ENCODE data around the gene KIF24. TPM values are rescaled to one million over a fixed set of nuclear protein-coding genes. Genes with fewer than 3 reads are reported as not detected.

KIF24 gene
- total RNA-seq, 2 experiments from 2014 or later = 13.9 to 19.4 TPM

DNA sequence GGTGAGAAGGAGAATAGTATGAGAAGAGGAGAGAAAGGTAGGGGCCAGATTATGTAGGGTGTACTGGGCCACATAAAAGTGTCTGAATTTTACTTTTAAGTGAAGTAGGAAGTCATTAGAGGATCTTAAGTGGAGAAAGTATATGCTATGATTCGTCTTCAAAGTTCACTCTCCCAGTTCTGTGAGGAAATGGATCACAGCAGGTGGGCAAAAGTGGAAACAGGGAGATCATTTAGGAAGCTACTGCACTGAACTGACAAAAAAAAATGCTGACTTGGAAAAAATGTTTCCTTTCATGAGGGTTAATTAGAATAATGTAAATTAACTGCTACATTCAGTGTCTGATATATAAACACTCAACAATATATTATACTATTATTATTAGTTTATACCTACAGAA lies 2.4 kb downstream of the KIF24 start:
- no TSS peak for BruUV-seq (replicated peaks)
- Histone ChIP-seq H3K4me2 (ENCODE audit: low read length) (peak overlapping the region; percentile 96), H3K27ac (ENCODE audit: low read depth, low read length, poor library complexity, severe bottlenecking) (no peak overlapping the region), H4K20me1 (ENCODE audit: insufficient read depth, low read length) (0 out of 2 replicates have a peak, but pooled peaks cover 3% of the 10 kb centered on the region), H2AFZ (ENCODE audit: low read length) (no peak overlapping the region), H3K9me3 (ENCODE audit: low read length) (no peaks in the 10 kb centered on the region), H3K9me2 (ENCODE audit: insufficient read depth, low read length) (no peaks in the 10 kb centered on the region), H3K36me3 (ENCODE audit: insufficient read depth, low read length) (no peaks in the 10 kb centered on the region), H3K4me1 (ENCODE audit: insufficient read depth, low read length, poor library complexity, severe bottlenecking) (peaks cover 48% of the 10 kb centered on the region), H3K79me2 (ENCODE audit: insufficient read depth, low read depth, low read length) (peaks cover 67% of the 10 kb centered on the region), H3K4me3 (ENCODE audit: low read depth, low read length, poor library complexity, severe bottlenecking) (no peak overlapping the region)
- ChIA-PET POLR2A (no interaction called here), CTCF (ENCODE audit: unreplicated experiment) (no interaction called here)
- DNase-seq (ENCODE audit: low spot score) = no peak
- intact Hi-C loops (cut with micrococcal nuclease; ENCODE audit: unreplicated experiment) = no loop called here
- TF ChIP-seq CTCF (conservative IDR thresholded peaks at IDR 0.05; ENCODE audit: low read length) = no peak
- no peak for TF ChIP-seq EZH2phosphoT487 (IDR thresholded peaks at IDR 0.05; ENCODE audit: borderline replicate concordance, low read depth, low read length)

DNA sequence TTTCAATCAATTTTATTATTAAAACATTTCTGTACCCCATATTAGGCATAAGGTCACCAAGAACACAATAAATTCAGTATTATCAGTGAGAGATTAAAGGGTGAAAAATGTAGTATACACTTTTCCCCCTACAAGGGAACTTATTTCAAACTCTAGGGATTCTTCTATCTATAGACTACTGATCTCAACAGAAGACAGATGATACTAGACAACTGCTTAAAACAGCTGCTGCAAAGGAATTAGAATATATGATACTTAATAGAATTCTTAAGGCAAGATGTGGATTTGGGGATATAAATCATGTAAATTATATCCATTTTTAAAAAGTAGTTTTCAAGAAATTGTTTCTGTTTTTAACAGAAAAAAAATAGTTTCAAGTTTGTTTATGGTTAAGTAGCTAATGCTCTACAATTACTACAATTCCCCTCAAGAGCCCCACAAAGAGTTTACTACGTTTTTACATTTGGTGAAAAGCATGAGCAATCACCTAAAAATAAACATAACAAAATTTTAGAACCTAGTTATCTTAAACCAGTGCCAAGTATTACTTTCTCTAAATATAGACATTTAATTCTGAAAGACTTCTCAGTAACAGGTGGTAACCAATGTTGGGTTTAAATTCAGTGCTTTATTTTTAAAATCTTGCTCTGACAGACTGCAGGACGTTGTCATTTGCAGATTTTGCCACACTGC lies 6.0 kb downstream of the KIF24 start:
- intact Hi-C loops (cut with micrococcal nuclease; ENCODE audit: unreplicated experiment) = no loop called here
- peaks cover 32% of the 10 kb centered on the region for H3K4me1 ChIP-seq (ENCODE audit: insufficient read depth, low read length, poor library complexity, severe bottlenecking)
- H3K36me3 ChIP-seq (ENCODE audit: insufficient read depth, low read length) = peaks cover 6% of the 10 kb centered on the region
- H4K20me1 ChIP-seq (ENCODE audit: insufficient read depth, low read length) = 0 out of 2 replicates have a peak, but pooled peaks cover 3% of the 10 kb centered on the region
- no peaks in the 10 kb centered on the region for H3K9me3 ChIP-seq (ENCODE audit: low read length)
- ChIA-PET CTCF (ENCODE audit: unreplicated experiment) (no interaction called here), POLR2A (no interaction called here)
- H3K79me2 ChIP-seq (ENCODE audit: insufficient read depth, low read depth, low read length) = peaks cover 60% of the 10 kb centered on the region
- H3K4me3 ChIP-seq (ENCODE audit: low read depth, low read length, poor library complexity, severe bottlenecking) = no peak overlapping the region
- no peak for TF ChIP-seq EZH2phosphoT487 (IDR thresholded peaks at IDR 0.05; ENCODE audit: borderline replicate concordance, low read depth, low read length)
- BruUV-seq (replicated peaks) = no TSS peak
- H3K9me2 ChIP-seq (ENCODE audit: insufficient read depth, low read length) = no peaks in the 10 kb centered on the region
- DNase-seq (ENCODE audit: low spot score) = no peak
- H2AFZ ChIP-seq (ENCODE audit: low read length) = no peak overlapping the region
- H3K27ac ChIP-seq (ENCODE audit: low read depth, low read length, poor library complexity, severe bottlenecking) = no peak overlapping the region
- H3K4me2 ChIP-seq (ENCODE audit: low read length) = peak overlapping the region; percentile 20; the same call in 1 of the 2 replicates

GRCh38 chr9:34321451-34321850 lies 7.6 kb downstream of the KIF24 start:
- H3K9me3 ChIP-seq (ENCODE audit: low read length) = no peaks in the 10 kb centered on the region
- no peak overlapping the region for H3K4me2 ChIP-seq (ENCODE audit: low read length)
- intact Hi-C loops (cut with micrococcal nuclease; ENCODE audit: unreplicated experiment) = no loop called here
- TF ChIP-seq EZH2phosphoT487 (IDR thresholded peaks at IDR 0.05; ENCODE audit: borderline replicate concordance, low read depth, low read length) (no peak), CTCF (conservative IDR thresholded peaks at IDR 0.05; ENCODE audit: low read length) (no peak)
- ChIA-PET CTCF (ENCODE audit: unreplicated experiment) (no interaction called here), POLR2A (interaction anchor here (0.6 kb wide), 3 partner anchors 12 to 317 kb away, joined by 3 to 4 read pairs (median 3); no protein-coding TSS in a partner anchor)
- H3K79me2 ChIP-seq (ENCODE audit: insufficient read depth, low read depth, low read length) = peaks cover 44% of the 10 kb centered on the region; the same call in 1 of the 2 replicates
- H3K27ac ChIP-seq (ENCODE audit: low read depth, low read length, poor library complexity, severe bottlenecking) = no peak overlapping the region
- 0 out of 2 replicates have a peak, but pooled peaks cover 3% of the 10 kb centered on the region for H4K20me1 ChIP-seq (ENCODE audit: insufficient read depth, low read length)
- H3K9me2 ChIP-seq (ENCODE audit: insufficient read depth, low read length) = no peaks in the 10 kb centered on the region
- H3K4me3 ChIP-seq (ENCODE audit: low read depth, low read length, poor library complexity, severe bottlenecking) = no peak overlapping the region
- no peak for DNase-seq (ENCODE audit: low spot score)
- H3K36me3 ChIP-seq (ENCODE audit: insufficient read depth, low read length) = peaks cover 6% of the 10 kb centered on the region
- peaks cover 16% of the 10 kb centered on the region for H3K4me1 ChIP-seq (ENCODE audit: insufficient read depth, low read length, poor library complexity, severe bottlenecking)
- BruUV-seq (replicated peaks) = no TSS peak
- H2AFZ ChIP-seq (ENCODE audit: low read length) = no peak overlapping the region

All from OCI-LY7 (cell line).